ENCODE measurements around the gene PLEK. TPM values are rescaled to one million over a fixed set of nuclear protein-coding genes. Genes with fewer than 3 reads are reported as not detected.
"Not testable (repeated sequence)": the region's sequence is repeated elsewhere in the genome, so short reads cannot be mapped to it uniquely, and the experiment has no call there.

Gene PLEK
- total RNA-seq, 4 donors from 2014 or later = 0.68 to 4.7 (median 2.2) TPM

DNA sequence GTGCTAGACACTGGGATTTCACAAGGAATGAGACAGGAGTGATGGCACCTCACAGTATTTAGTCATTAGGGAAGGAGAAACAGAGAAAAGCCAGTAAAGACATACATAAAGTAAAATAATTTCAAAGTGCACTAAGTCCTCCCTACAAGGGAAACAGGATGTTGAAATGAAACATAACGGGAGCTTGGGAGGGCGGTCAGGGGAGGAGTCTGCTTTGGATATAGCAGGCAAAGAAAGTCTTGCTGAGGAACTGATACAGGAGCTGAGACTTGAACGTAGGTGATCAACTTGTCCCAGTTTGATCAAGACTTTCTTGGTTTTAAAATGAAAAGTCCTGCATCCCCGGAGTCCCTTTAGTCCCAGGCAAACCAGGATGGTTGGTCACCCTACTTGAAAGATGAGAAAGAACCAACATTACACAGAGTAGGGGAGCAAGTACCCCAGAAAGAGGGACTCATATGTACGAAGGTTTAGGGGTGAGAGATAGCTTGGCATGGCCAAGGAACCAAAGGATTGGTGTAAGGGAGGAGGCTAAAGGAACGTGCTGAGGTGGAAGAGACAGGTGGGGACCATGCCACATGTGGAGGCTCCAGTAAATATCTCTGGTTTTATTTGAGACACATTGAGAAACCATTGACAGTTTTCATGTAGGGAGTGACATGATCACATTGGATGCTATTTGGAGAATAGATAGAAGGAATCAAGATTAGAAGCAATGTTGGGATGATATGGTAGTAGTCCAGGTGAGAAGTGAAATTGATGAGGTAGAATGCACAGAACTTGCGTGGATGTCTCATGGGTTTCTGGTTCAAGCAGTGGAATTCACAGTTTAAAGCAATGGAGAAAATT is 73.6 kb downstream of the PLEK start:
- H3K27ac ChIP-seq = no peak overlapping the region
- peaks cover 3 to 5% of the 10 kb centered on the region in 2 donors for H3K4me1 ChIP-seq
- no peaks in the 10 kb centered on the region for H3K36me3 ChIP-seq
- TF ChIP-seq POLR2A (IDR thresholded peaks at IDR 0.05) = no peak
- TF ChIP-seq, protein P1, sequence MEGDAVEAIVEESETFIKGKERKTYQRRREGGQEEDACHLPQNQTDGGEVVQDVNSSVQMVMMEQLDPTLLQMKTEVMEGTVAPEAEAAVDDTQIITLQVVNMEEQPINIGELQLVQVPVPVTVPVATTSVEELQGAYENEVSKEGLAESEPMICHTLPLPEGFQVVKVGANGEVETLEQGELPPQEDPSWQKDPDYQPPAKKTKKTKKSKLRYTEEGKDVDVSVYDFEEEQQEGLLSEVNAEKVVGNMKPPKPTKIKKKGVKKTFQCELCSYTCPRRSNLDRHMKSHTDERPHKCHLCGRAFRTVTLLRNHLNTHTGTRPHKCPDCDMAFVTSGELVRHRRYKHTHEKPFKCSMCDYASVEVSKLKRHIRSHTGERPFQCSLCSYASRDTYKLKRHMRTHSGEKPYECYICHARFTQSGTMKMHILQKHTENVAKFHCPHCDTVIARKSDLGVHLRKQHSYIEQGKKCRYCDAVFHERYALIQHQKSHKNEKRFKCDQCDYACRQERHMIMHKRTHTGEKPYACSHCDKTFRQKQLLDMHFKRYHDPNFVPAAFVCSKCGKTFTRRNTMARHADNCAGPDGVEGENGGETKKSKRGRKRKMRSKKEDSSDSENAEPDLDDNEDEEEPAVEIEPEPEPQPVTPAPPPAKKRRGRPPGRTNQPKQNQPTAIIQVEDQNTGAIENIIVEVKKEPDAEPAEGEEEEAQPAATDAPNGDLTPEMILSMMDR (IDR thresholded peaks at IDR 0.05 in 4 of 5, conservative IDR thresholded peaks at IDR 0.05 in 1 of 5) = no peak
- no peak overlapping the region for H3K4me3 ChIP-seq
- in situ Hi-C loops (cut with MboI; ENCODE audit: low sequenced_read_pairs in 4 of 4) (loop anchor here in 1 of 4 donors (5.0 kb wide), 1 partner anchor 316 kb away; no protein-coding TSS in a partner anchor), intact Hi-C loops (cut with DNase I; ENCODE audit: low total_unique reads) (loop anchor here (5.0 kb wide), 1 partner anchor 76 kb away; no protein-coding TSS in a partner anchor)
- no peak for DNase-seq
- H3K9me3 ChIP-seq = no peaks in the 10 kb centered on the region
- no peak for ATAC-seq
- H3K27me3 ChIP-seq = no peaks in the 10 kb centered on the region

- TF ChIP-seq POLR2A (IDR thresholded peaks at IDR 0.05) = no peak
- TF ChIP-seq, protein P1 (IDR thresholded peaks at IDR 0.05 in 4 of 5, conservative IDR thresholded peaks at IDR 0.05 in 1 of 5) = peak; percentile 70 to 87 (median 80)
- no peaks in the 10 kb centered on the region for H3K36me3 ChIP-seq
- ATAC-seq (peak; percentile 94 to 96), DNase-seq (peak; percentile 66 to 68)
- no peak overlapping the region for H3K27ac ChIP-seq
- intact Hi-C loops (cut with DNase I; ENCODE audit: low total_unique reads) = loop anchor here (1.0 to 5.0 kb wide), 2 partner anchors 244 to 319 kb away; no protein-coding TSS in a partner anchor
- no peaks in the 10 kb centered on the region for H3K4me1 ChIP-seq
- in situ Hi-C loops (cut with MboI; ENCODE audit: low sequenced_read_pairs in 4 of 4) = loop anchor here in 3 of 4 donors (5.0 to 10.0 kb wide), 3 partner anchors 77 to 319 kb away; partner anchors contain the start of gene PLEK (in 2 of the 3)
- H3K4me3 ChIP-seq = no peak overlapping the region
- no peaks in the 10 kb centered on the region for H3K9me3 ChIP-seq
- no peaks in the 10 kb centered on the region for H3K27me3 ChIP-seq
Observed at GRCh38 chr2:68441179-68441993, 76.3 kb downstream of the PLEK start.

DNA sequence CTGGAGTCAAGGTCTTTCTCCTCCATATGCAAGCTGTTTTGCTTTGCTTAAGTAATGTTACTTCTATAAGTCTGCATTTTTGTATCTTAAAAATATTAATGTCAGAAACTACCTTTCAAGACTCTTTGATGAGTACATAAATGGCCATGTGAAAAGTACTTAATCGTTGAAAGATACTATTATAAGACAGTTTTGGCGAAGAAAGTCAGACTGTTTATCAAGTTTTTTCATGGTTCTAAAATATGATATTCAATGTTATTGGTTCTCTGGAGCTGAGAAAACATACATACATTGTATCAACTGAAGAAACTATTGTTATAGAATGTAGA is 76.9 kb downstream of the PLEK start:
- H3K27ac ChIP-seq = no peak overlapping the region
- intact Hi-C loops (cut with DNase I; ENCODE audit: low total_unique reads) = loop anchor here (1.0 to 5.0 kb wide), 2 partner anchors 245 to 320 kb away; no protein-coding TSS in a partner anchor
- ATAC-seq = no peak
- no peaks in the 10 kb centered on the region for H3K27me3 ChIP-seq
- no peaks in the 10 kb centered on the region for H3K36me3 ChIP-seq
- H3K4me3 ChIP-seq = no peak overlapping the region
- no peak for TF ChIP-seq POLR2A (IDR thresholded peaks at IDR 0.05)
- TF ChIP-seq, protein P1 (IDR thresholded peaks at IDR 0.05 in 4 of 5, conservative IDR thresholded peaks at IDR 0.05 in 1 of 5) = peak in 1 of 5 experiments; percentile 18
- H3K9me3 ChIP-seq = no peaks in the 10 kb centered on the region
- no peak for DNase-seq
- no peaks in the 10 kb centered on the region for H3K4me1 ChIP-seq
- in situ Hi-C loops (cut with MboI; ENCODE audit: low sequenced_read_pairs in 4 of 4) = loop anchor here in 3 of 4 donors (5.0 to 10.0 kb wide), 3 partner anchors 77 to 320 kb away; partner anchors contain the start of gene PLEK (in 2 of the 3)

DNA sequence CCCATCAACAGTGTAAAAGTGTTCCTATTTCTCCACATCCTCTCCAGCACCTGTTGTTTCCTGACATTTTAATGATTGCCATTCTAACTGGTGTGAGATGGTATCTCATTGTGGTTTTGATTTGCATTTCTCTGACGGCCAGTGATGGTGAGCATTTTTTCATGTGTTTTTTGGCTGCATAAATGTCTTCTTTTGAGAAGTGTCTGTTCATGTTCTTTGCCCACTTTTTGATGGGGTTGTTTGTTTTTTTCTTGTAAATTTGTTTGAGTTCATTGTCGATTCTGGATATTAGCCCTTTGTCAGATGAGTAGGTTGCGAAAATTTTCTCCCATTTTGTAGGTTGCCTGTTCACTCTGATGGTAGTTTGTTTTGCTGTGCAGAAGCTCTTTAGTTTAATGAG is 81.3 kb downstream of the PLEK start:
- H3K36me3 ChIP-seq; DNase-seq; H3K9me3 ChIP-seq; H3K27ac ChIP-seq; H3K27me3 ChIP-seq; intact Hi-C loops (cut with DNase I; ENCODE audit: low total_unique reads); H3K4me3 ChIP-seq; ATAC-seq; H3K4me1 ChIP-seq: not testable (repeated sequence)
- in situ Hi-C loops (cut with MboI; ENCODE audit: low sequenced_read_pairs in 4 of 4) = loop anchor here in 3 of 4 donors (10.0 kb wide), 2 partner anchors 82 to 322 kb away; partner anchors contain the start of gene PLEK (in 2 of the 3)

Other genes starting within 250 kb of the PLEK start
- 10 to 100 TPM; 19.8 to 26.4 (median 23.6) TPM for gene PNO1, start 207.4 kb upstream of the PLEK start, total RNA-seq
- 10 to 100 TPM; 16.9 to 32.3 (median 29.8) TPM for gene PPP3R1, start 112.8 kb upstream of the PLEK start, total RNA-seq
- gene CNRIP1, start 45.3 kb upstream of the PLEK start, total RNA-seq = 1 to 10 TPM; 4.7 to 7.6 (median 6.5) TPM
- 1 to 10 TPM; 1.1 to 1.9 (median 1.5) TPM for gene FBXO48, start 102.0 kb downstream of the PLEK start, total RNA-seq
- 1 to 10 TPM; 2.3 to 4.8 (median 3.5) TPM for gene APLF, start 102.3 kb downstream of the PLEK start, total RNA-seq